ENCODE measurements around the gene MCM9. TPM values are rescaled to one million over a fixed set of nuclear protein-coding genes. Genes with fewer than 3 reads are reported as not detected.
A peak's percentile ranks its signal among the peaks of the same experiment; 100 is the strongest.

Gene MCM9
- total and polyA plus RNA-seq, 2 of the 4 experiments (the other 2 are of a cell fraction): 3.5 to 7.2 TPM

DNA sequence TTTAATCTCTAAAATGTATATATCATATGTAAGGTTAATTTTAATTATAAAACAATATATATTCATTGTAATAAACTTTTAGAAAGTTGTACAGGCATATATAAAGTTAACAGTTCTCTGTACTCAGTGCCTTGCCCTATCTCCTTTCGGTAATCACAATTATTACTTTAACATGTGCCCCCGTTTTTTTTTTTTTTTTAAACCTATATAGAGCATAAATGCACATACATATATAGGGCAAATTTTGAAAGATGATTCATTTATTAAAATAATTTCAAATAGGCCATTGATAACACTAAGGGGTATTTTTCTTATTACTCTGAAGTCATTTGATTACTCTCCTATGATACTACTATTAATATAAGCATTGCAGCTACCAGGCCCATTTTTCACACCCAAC is 39.1 kb downstream of the MCM9 start:
- H2BK20ac ChIP-seq (ENCODE audit: low read depth, low read length): no peak overlapping the region
- H2BK120ac ChIP-seq (ENCODE audit: low read depth, low read length): no peak overlapping the region
- H3K4me2 ChIP-seq (ENCODE audit: low read depth, low read length): no peak overlapping the region; the same call in 1 of the 2 replicates
- peaks cover 3% of the 10 kb centered on the region; the same call in 1 of the 2 replicates for H3K36me3 ChIP-seq (ENCODE audit: control insufficient read depth, insufficient read depth, low read length)
- H2AK9ac ChIP-seq (replicated peaks; ENCODE audit: low read depth, low read length, poor library complexity): no peak overlapping the region
- no peaks in the 10 kb centered on the region for H4K20me1 ChIP-seq (ENCODE audit: insufficient read depth, low read length)
- DNase-seq (no peak), ATAC-seq (ENCODE audit: low read depth) (no peak)
- no peak overlapping the region for H4K91ac ChIP-seq (ENCODE audit: insufficient read depth, low read depth, low read length)
- H3K9ac ChIP-seq (ENCODE audit: low read depth, low read length): no peak overlapping the region; the same call in 1 of the 2 replicates
- H3K27ac ChIP-seq (ENCODE audit: insufficient read depth, low read length): no peak overlapping the region
- WGBS, 2 experiments (ENCODE audit: extremely low coverage in 2 of 2, insufficient read length in 1 of 2): no CpG with 5 or more reads among the region's 2 CpGs
- H3K23ac ChIP-seq (ENCODE audit: low read depth, low read length): no peak overlapping the region
- H3K56ac ChIP-seq (ENCODE audit: extremely low read depth, insufficient read depth, low read length): no peak overlapping the region
- no peak overlapping the region for H2BK15ac ChIP-seq (ENCODE audit: low read depth, low read length)
- in situ Hi-C loops (cut with MboI; ENCODE audit: low sequenced_read_pairs) (no loop called here), intact Hi-C loops (cut with micrococcal nuclease) (loop anchor here (5.0 to 10.0 kb wide), 2 partner anchors 341 to 614 kb away; no protein-coding TSS in a partner anchor), dilution Hi-C loops (cut with HindIII; ENCODE audit: low sequenced_read_pairs, unreplicated experiment) (no loop called here)
- ChIA-PET POLR2A (ENCODE audit: unreplicated experiment) (no interaction called here), CTCF (interaction anchor here (0.6 to 1.4 kb wide), 6 partner anchors 13 to 676 kb away, joined by 3 to 8 read pairs (median 4); no protein-coding TSS in a partner anchor)
- H3K4ac ChIP-seq (ENCODE audit: low read depth, low read length): no peak overlapping the region
- TF ChIP-seq MXI1 (IDR thresholded peaks at IDR 0.05; ENCODE audit: borderline replicate concordance, low read depth, low read length) (no peak), RAD21 (IDR thresholded peaks at IDR 0.05; ENCODE audit: low read length) (no peak), FOS (IDR thresholded peaks at IDR 0.05; ENCODE audit: low read depth, low read length) (no peak), MAFK (IDR thresholded peaks at IDR 0.05; ENCODE audit: low read depth, low read length) (no peak), RCOR1 (IDR thresholded peaks at IDR 0.05; ENCODE audit: insufficient replicate concordance, low read length) (no peak), CEBPB (IDR thresholded peaks at IDR 0.05; ENCODE audit: low read depth, low read length) (no peak), MAZ (IDR thresholded peaks at IDR 0.05; ENCODE audit: borderline replicate concordance, low read depth, low read length) (no peak), RFX5 (IDR thresholded peaks at IDR 0.05; ENCODE audit: low read depth, low read length) (no peak), BHLHE40 (IDR thresholded peaks at IDR 0.05; ENCODE audit: low read depth, low read length) (no peak), SMC3 (IDR thresholded peaks at IDR 0.05; ENCODE audit: low read depth, low read length) (no peak), NFE2L2 (IDR thresholded peaks at IDR 0.05; ENCODE audit: low read depth, low read length) (no peak), CHD1 (IDR thresholded peaks at IDR 0.05; ENCODE audit: low read depth, low read length) (no peak), POLR2A (IDR thresholded peaks at IDR 0.05; ENCODE audit: low read depth, low read length) (no peak)
- TF ChIP-seq, protein P1, sequence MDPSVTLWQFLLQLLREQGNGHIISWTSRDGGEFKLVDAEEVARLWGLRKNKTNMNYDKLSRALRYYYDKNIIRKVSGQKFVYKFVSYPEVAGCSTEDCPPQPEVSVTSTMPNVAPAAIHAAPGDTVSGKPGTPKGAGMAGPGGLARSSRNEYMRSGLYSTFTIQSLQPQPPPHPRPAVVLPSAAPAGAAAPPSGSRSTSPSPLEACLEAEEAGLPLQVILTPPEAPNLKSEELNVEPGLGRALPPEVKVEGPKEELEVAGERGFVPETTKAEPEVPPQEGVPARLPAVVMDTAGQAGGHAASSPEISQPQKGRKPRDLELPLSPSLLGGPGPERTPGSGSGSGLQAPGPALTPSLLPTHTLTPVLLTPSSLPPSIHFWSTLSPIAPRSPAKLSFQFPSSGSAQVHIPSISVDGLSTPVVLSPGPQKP (IDR thresholded peaks at IDR 0.05; ENCODE audit: borderline replicate concordance, low read depth, low read length): no peak
- TF ChIP-seq, protein P2, sequence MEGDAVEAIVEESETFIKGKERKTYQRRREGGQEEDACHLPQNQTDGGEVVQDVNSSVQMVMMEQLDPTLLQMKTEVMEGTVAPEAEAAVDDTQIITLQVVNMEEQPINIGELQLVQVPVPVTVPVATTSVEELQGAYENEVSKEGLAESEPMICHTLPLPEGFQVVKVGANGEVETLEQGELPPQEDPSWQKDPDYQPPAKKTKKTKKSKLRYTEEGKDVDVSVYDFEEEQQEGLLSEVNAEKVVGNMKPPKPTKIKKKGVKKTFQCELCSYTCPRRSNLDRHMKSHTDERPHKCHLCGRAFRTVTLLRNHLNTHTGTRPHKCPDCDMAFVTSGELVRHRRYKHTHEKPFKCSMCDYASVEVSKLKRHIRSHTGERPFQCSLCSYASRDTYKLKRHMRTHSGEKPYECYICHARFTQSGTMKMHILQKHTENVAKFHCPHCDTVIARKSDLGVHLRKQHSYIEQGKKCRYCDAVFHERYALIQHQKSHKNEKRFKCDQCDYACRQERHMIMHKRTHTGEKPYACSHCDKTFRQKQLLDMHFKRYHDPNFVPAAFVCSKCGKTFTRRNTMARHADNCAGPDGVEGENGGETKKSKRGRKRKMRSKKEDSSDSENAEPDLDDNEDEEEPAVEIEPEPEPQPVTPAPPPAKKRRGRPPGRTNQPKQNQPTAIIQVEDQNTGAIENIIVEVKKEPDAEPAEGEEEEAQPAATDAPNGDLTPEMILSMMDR (conservative IDR thresholded peaks at IDR 0.05; ENCODE audit: low read depth, low read length): no peak
- TF ChIP-seq, protein P3, sequence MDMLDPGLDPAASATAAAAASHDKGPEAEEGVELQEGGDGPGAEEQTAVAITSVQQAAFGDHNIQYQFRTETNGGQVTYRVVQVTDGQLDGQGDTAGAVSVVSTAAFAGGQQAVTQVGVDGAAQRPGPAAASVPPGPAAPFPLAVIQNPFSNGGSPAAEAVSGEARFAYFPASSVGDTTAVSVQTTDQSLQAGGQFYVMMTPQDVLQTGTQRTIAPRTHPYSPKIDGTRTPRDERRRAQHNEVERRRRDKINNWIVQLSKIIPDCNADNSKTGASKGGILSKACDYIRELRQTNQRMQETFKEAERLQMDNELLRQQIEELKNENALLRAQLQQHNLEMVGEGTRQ (IDR thresholded peaks at IDR 0.05; ENCODE audit: low read depth, low read length): no peak
- no peak overlapping the region for H4K5ac ChIP-seq (ENCODE audit: low read depth, low read length)
- peak overlapping the region; percentile 92 for H2BK5ac ChIP-seq (ENCODE audit: low read depth, low read length, poor library complexity, severe bottlenecking)
- H3K79me1 ChIP-seq (ENCODE audit: low read depth in 1 of 2, low read length in 2 of 2): peaks cover 34 to 53% of the 10 kb centered on the region in 2 experiments
- BruUV-seq (replicated peaks): no TSS peak
- H3K18ac ChIP-seq (ENCODE audit: low read depth, low read length): no peak overlapping the region
- 0 out of 2 replicates have a peak overlapping the region, but pooled peaks have one; percentile 79 for H3K4me3 ChIP-seq (ENCODE audit: insufficient read depth, low read depth, low read length)
- H3K9me3 ChIP-seq (ENCODE audit: control insufficient read depth, insufficient read depth, low read length): no peaks in the 10 kb centered on the region
- H3K9me1 ChIP-seq (ENCODE audit: insufficient read depth, low read length): peaks cover 5% of the 10 kb centered on the region; the same call in 1 of the 2 replicates
- H3K4me1 ChIP-seq (ENCODE audit: control insufficient read depth, insufficient read depth, low read length): peaks cover 2% of the 10 kb centered on the region; the same call in 1 of the 2 replicates
- no peak overlapping the region; a peak in 1 of 4 replicates for H4K8ac ChIP-seq (ENCODE audit: low read depth in 2 of 2, low read length in 2 of 2)
- H2AK5ac ChIP-seq (ENCODE audit: low read depth, low read length): no peak overlapping the region
- no peaks in the 10 kb centered on the region for H3K27me3 ChIP-seq (ENCODE audit: control insufficient read depth, insufficient read depth, low read length)
- H2AFZ ChIP-seq (replicated peaks; ENCODE audit: low read length, poor library complexity): no peak overlapping the region
- H3K14ac ChIP-seq (replicated peaks; ENCODE audit: low read depth, low read length): no peak overlapping the region

All from IMR-90 (cell line).